ENCODE results near the gene AKT1.

DNA sequence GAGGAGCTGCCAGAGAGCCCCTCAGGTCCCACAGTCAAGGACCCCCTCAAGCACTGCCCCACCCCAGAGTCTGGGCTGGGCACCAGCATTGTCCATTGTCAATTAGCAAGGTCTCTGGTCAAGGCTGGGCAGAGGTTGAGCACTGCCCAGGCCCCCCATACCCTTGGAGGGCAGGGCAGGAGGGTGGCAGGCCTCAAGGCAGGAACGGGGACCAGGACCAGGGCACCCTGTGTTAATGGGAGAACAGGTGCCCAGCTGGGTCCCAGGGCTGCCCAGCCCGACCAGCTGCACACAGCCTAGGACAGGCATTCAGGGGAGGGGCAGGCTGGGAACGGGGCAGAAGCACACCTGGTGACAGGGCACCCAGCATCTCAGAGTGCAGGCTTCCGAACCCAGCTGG lies 24.2 kb downstream of the AKT1 start:
- TF ChIP-seq POLR2A (IDR thresholded peaks at IDR 0.05), result no peak
- TF ChIP-seq, protein P1, sequence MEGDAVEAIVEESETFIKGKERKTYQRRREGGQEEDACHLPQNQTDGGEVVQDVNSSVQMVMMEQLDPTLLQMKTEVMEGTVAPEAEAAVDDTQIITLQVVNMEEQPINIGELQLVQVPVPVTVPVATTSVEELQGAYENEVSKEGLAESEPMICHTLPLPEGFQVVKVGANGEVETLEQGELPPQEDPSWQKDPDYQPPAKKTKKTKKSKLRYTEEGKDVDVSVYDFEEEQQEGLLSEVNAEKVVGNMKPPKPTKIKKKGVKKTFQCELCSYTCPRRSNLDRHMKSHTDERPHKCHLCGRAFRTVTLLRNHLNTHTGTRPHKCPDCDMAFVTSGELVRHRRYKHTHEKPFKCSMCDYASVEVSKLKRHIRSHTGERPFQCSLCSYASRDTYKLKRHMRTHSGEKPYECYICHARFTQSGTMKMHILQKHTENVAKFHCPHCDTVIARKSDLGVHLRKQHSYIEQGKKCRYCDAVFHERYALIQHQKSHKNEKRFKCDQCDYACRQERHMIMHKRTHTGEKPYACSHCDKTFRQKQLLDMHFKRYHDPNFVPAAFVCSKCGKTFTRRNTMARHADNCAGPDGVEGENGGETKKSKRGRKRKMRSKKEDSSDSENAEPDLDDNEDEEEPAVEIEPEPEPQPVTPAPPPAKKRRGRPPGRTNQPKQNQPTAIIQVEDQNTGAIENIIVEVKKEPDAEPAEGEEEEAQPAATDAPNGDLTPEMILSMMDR (IDR thresholded peaks at IDR 0.05), result no peak
